ENCODE data around the gene OTOR.

OTOR gene

DNA sequence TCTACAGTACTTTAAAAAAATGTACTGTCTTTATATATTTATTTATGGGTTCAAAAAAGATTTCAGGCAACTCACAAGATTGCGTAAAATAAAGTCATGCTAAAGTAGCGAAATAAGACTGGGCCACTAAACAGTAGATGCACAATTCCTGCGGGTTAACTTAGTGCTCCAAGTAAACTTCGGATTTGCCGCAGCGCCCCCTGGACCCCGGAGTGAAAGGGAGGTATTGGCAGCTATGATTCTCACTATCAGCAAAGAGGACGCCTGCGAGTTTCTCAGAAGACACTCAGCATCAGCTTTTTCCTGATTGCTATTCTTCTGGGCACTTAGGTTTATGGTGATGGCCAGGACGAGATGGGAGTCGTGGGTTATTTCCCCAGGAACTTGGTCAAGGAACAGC lies 1.4 kb downstream of the OTOR start:
- no peaks in the 10 kb centered on the region for H3K4me1 ChIP-seq (ENCODE audit: control insufficient read depth, insufficient read depth, low read length)
- no peaks in the 10 kb centered on the region for H3K36me3 ChIP-seq (ENCODE audit: control insufficient read depth in 2 of 2, insufficient read depth in 2 of 2, low read length in 2 of 2)
- H3K27ac ChIP-seq (ENCODE audit: low read length) = no peak overlapping the region
- H3K9me3 ChIP-seq (ENCODE audit: control insufficient read depth in 2 of 2, low read length in 2 of 2) = no peaks in the 10 kb centered on the region
- peaks cover 2% of the 10 kb centered on the region in 2 donors for H3K27me3 ChIP-seq (ENCODE audit: control insufficient read depth in 1 of 2, insufficient read depth in 2 of 2, low read length in 2 of 2)
- no peak overlapping the region for H3K4me3 ChIP-seq (ENCODE audit: low read length in 2 of 2)
- no peak overlapping the region for H3K9ac ChIP-seq (ENCODE audit: low read length in 2 of 2)

DNA sequence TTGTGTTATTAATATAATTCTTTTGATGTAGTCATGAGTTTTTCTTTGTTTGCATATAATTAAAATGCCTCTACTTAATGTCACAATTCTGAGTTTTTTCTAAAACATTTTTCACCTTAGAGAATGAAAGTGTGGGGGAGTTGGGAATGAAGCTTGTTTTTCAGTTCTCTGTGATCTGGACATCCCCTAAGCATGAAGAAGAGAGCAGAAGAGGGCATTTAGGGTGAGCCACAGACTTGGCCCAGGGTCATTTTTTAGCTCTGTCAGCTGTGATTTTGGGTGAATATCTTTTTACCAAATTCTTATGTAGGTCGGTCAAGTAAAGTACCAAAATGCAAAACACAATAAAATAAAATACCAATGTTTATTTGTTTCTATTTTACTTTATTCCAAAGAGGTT lies 3.9 kb downstream of the OTOR start:
- Histone ChIP-seq H3K9ac (ENCODE audit: low read length in 2 of 2) (no peak overlapping the region), H3K36me3 (ENCODE audit: control insufficient read depth in 2 of 2, insufficient read depth in 2 of 2, low read length in 2 of 2) (no peaks in the 10 kb centered on the region), H3K4me3 (ENCODE audit: low read length in 2 of 2) (no peak overlapping the region), H3K27ac (ENCODE audit: low read length) (no peak overlapping the region), H3K4me1 (ENCODE audit: control insufficient read depth, insufficient read depth, low read length) (no peaks in the 10 kb centered on the region), H3K9me3 (ENCODE audit: control insufficient read depth in 2 of 2, low read length in 2 of 2) (no peaks in the 10 kb centered on the region), H3K27me3 (ENCODE audit: control insufficient read depth in 1 of 2, insufficient read depth in 2 of 2, low read length in 2 of 2) (peaks cover 2% of the 10 kb centered on the region in 2 donors)

DNA sequence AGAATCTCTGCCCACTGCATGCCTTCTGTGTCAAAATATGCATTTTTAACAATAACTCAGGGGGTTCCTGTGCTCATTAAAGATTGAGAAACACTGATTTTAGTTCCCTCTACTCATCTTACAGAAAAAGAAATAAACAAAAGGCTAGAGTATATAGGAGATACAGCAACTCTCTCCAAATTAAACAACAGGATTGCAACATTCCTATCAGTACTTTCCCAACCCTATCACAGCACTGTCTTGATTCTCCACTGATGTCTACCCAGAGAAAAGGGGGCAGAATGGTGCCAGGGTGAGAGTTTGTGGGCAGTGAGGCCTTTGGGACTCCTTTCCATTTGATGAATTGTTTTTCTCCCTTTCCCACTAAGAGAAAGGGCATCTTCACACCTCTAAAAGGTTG lies 4.7 kb downstream of the OTOR start:
- Histone ChIP-seq H3K4me1 (ENCODE audit: control insufficient read depth, insufficient read depth, low read length) (no peaks in the 10 kb centered on the region), H3K27me3 (ENCODE audit: control insufficient read depth in 1 of 2, insufficient read depth in 2 of 2, low read length in 2 of 2) (peaks cover 2% of the 10 kb centered on the region in 2 donors), H3K9ac (ENCODE audit: low read length in 2 of 2) (no peak overlapping the region), H3K9me3 (ENCODE audit: control insufficient read depth in 2 of 2, low read length in 2 of 2) (no peaks in the 10 kb centered on the region), H3K27ac (ENCODE audit: low read length) (no peak overlapping the region), H3K36me3 (ENCODE audit: control insufficient read depth in 2 of 2, insufficient read depth in 2 of 2, low read length in 2 of 2) (no peaks in the 10 kb centered on the region), H3K4me3 (ENCODE audit: low read length in 2 of 2) (no peak overlapping the region)

DNA sequence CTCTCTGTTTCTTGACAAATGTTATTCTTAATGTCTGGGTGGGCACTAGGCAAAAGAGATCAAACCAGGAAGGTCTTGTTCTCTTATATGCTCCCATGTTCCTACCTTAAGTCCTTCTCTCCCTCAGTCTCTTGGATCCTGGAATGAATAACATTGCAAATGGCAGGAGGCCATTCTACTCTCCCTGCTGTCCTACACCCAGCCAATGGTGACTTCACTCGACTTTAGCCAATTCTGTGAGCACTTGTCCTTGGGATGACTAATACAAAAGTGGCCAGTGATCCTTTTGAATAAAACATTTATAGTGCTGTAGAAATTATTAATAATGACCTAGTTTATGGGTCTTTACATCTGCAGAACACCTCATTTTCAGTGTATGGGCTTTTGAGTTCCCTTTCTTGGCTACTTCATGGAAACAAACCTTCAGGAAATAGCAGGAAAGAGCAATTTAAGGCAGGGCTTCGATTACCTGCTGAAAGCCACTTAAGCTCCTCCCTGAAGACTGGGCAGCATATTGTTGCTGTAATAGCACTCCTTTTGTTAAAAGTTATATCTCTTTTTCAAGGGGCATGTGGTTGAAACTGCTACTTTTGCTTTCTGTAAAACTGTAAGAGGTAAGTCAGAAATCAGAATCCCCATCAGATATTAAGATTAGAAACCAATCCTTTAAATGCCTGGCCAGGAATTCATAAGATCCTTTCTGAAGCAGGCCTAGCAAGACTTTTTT lies 10.5 kb downstream of the OTOR start:
- no peak overlapping the region for H3K27ac ChIP-seq (ENCODE audit: low read length)

DNA sequence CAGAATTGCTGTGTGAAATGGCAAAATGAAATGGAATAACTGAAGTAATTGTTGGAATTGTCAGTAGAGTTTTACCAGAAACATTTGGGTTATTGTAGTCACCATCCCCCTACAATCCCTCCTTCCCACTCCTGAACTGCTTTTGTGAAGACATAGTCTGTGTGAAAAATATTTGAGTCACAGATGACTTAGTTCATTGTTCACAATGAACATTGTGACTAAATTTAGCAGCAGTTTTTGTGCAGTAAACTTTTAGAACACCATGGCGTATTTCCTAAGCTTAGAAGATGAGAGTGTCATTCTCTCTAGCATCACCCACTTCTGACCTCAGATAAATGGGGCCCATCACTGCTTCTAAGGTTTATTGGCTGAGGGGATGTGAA lies 11.0 kb downstream of the OTOR start:
- H3K9ac ChIP-seq (ENCODE audit: low read length in 2 of 2) = no peak overlapping the region
- H3K4me3 ChIP-seq (ENCODE audit: low read length in 2 of 2) = no peak overlapping the region
- H3K27ac ChIP-seq (ENCODE audit: low read length) = no peak overlapping the region
- no peaks in the 10 kb centered on the region for H3K9me3 ChIP-seq (ENCODE audit: control insufficient read depth in 2 of 2, low read length in 2 of 2)
- no peaks in the 10 kb centered on the region for H3K36me3 ChIP-seq (ENCODE audit: control insufficient read depth in 2 of 2, insufficient read depth in 2 of 2, low read length in 2 of 2)
- no peaks in the 10 kb centered on the region for H3K4me1 ChIP-seq (ENCODE audit: control insufficient read depth, insufficient read depth, low read length)
- peaks cover 0 to under 1% of the 10 kb centered on the region in 2 donors for H3K27me3 ChIP-seq (ENCODE audit: control insufficient read depth in 1 of 2, insufficient read depth in 2 of 2, low read length in 2 of 2)

More for the DNA sequence above, 10.5 kb downstream of the OTOR start:
- Histone ChIP-seq H3K4me1 (ENCODE audit: control insufficient read depth, insufficient read depth, low read length) (no peaks in the 10 kb centered on the region), H3K9me3 (ENCODE audit: control insufficient read depth in 2 of 2, low read length in 2 of 2) (no peaks in the 10 kb centered on the region), H3K9ac (ENCODE audit: low read length in 2 of 2) (no peak overlapping the region), H3K36me3 (ENCODE audit: control insufficient read depth in 2 of 2, insufficient read depth in 2 of 2, low read length in 2 of 2) (no peaks in the 10 kb centered on the region), H3K27me3 (ENCODE audit: control insufficient read depth in 1 of 2, insufficient read depth in 2 of 2, low read length in 2 of 2) (peaks cover 1 to 2% of the 10 kb centered on the region in 2 donors), H3K4me3 (ENCODE audit: low read length in 2 of 2) (no peak overlapping the region)

DNA sequence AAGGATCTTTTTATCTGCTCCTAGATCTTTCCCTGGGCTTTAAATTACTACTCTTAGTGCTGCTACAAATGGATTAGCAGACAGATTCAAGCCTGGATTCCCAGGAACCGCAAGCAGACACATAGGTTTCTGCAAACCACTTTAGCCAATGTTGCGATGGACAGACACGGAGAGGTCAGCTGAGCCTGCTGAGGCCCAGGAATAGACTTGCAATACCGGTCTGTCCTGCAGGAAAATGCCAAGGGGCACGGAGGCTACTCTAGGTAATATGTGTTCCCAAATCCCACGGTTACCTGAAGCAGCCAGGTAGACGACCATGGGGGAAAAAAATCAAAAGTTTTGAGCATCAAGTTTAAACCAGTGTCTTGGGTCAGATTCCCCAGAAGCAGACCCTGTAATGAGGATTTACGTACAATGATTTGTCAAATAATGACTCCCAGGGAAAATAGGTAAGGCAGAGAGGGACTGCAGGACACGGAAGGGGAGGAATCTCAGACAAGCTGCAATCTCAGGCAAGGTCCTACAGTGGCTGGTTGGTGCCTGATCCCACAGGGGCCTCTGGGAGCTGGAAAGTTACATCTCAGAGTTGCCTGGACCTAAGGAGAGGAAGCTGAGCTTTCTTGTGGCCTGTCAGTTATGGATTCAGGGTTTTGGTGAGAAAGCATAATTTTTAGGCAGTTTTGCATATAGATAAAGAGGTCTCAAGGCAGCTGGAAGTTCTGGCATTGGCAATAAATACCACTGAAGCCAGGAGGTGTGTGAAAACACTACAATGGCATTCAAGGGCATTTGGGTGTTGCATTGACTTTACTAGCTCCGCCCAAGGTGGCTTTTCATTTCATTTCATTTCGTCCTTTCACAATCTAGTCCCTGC lies 12.5 kb downstream of the OTOR start:
- Histone ChIP-seq H3K27ac (ENCODE audit: low read length) (no peak overlapping the region), H3K9me3 (ENCODE audit: control insufficient read depth in 2 of 2, low read length in 2 of 2) (no peaks in the 10 kb centered on the region), H3K4me3 (ENCODE audit: low read length in 2 of 2) (no peak overlapping the region), H3K4me1 (ENCODE audit: control insufficient read depth, insufficient read depth, low read length) (no peaks in the 10 kb centered on the region), H3K9ac (ENCODE audit: low read length in 2 of 2) (no peak overlapping the region), H3K27me3 (ENCODE audit: control insufficient read depth in 1 of 2, insufficient read depth in 2 of 2, low read length in 2 of 2) (peaks cover 0 to 4% of the 10 kb centered on the region in 2 donors), H3K36me3 (ENCODE audit: control insufficient read depth in 2 of 2, insufficient read depth in 2 of 2, low read length in 2 of 2) (no peaks in the 10 kb centered on the region)

DNA sequence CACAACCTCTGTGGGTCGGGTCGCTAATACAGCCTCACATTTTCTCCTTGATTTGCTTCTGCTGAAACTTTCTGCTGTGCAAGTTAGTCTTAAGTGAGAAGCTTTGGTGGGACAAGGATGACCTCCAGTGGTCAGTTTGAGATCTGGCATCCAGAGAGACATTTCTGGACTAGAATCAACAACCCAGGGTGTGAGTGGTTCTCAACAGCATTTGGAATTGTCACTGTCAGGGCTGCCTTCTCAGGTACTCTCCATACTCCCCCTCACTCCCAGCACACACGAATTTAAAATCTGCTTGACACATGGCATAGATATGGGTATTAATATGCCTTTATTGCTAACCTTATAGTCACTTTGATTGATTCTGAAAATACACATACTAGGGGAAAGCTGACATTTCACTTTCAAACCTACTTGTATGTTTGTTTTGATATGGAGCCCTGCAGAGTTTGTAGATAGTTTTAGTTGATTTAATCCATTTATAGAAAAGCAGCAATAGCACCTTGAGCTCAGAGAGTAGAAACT lies 13.2 kb downstream of the OTOR start:
- Histone ChIP-seq H3K9me3 (ENCODE audit: control insufficient read depth in 2 of 2, low read length in 2 of 2) (no peaks in the 10 kb centered on the region), H3K27me3 (ENCODE audit: control insufficient read depth in 1 of 2, insufficient read depth in 2 of 2, low read length in 2 of 2) (peaks cover 0 to 7% of the 10 kb centered on the region in 2 donors), H3K4me3 (ENCODE audit: low read length in 2 of 2) (no peak overlapping the region), H3K27ac (ENCODE audit: low read length) (no peak overlapping the region), H3K9ac (ENCODE audit: low read length in 2 of 2) (no peak overlapping the region), H3K36me3 (ENCODE audit: control insufficient read depth in 2 of 2, insufficient read depth in 2 of 2, low read length in 2 of 2) (no peaks in the 10 kb centered on the region), H3K4me1 (ENCODE audit: control insufficient read depth, insufficient read depth, low read length) (no peaks in the 10 kb centered on the region)

DNA sequence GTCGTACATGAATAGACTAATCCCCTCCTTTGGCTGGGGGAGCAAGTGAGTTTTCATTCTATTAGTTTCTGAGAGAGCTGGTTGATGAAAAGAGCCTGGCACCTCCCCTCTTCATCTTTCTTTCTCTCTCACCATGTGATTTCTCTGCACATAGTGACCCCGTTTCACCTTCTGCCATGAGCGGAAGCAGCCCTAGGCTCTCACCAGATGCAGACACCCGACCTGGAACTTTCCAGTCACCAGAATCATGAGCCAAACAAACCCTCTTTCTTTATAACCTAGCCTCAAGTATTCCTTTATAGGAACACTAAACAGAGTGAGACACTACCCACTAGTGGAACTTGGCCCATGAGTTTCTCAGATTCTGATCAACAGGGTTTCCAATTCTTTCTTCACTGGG lies 16.4 kb downstream of the OTOR start:
- no peak overlapping the region for H3K27ac ChIP-seq (ENCODE audit: low read length)

DNA sequence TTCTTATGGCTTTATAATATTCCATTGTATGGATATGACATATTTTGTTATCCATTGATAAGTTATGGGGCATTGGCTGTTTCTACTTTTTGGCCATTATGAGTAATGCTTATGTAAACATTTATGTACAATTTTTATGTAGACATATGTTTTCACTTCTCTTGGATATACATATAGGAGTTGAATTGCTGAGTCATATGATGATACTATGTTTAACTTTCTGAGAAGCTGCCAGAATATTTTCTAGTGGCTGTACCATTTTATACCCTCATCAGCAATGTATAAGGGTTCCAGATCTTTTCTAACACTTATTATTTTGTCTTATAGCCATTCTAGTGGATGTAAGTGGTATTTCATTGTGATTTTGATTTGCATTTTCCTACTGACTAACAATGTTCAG lies 23.1 kb downstream of the OTOR start:
- H3K27ac ChIP-seq (ENCODE audit: low read length) = no peak overlapping the region
- no peaks in the 10 kb centered on the region for H3K9me3 ChIP-seq (ENCODE audit: control insufficient read depth in 2 of 2, low read length in 2 of 2)
- H3K27me3 ChIP-seq (ENCODE audit: control insufficient read depth in 1 of 2, insufficient read depth in 2 of 2, low read length in 2 of 2) = peaks cover 2 to 4% of the 10 kb centered on the region in 2 donors
- H3K9ac ChIP-seq (ENCODE audit: low read length in 2 of 2) = no peak overlapping the region
- no peaks in the 10 kb centered on the region for H3K4me1 ChIP-seq (ENCODE audit: control insufficient read depth, insufficient read depth, low read length)
- H3K36me3 ChIP-seq (ENCODE audit: control insufficient read depth in 2 of 2, insufficient read depth in 2 of 2, low read length in 2 of 2) = no peaks in the 10 kb centered on the region
- no peak overlapping the region for H3K4me3 ChIP-seq (ENCODE audit: low read length in 2 of 2)

More for the DNA sequence above, 16.4 kb downstream of the OTOR start:
- Histone ChIP-seq H3K9ac (ENCODE audit: low read length in 2 of 2) (no peak overlapping the region), H3K4me1 (ENCODE audit: control insufficient read depth, insufficient read depth, low read length) (no peaks in the 10 kb centered on the region), H3K9me3 (ENCODE audit: control insufficient read depth in 2 of 2, low read length in 2 of 2) (no peaks in the 10 kb centered on the region), H3K4me3 (ENCODE audit: low read length in 2 of 2) (no peak overlapping the region), H3K36me3 (ENCODE audit: control insufficient read depth in 2 of 2, insufficient read depth in 2 of 2, low read length in 2 of 2) (no peaks in the 10 kb centered on the region), H3K27me3 (ENCODE audit: control insufficient read depth in 1 of 2, insufficient read depth in 2 of 2, low read length in 2 of 2) (peaks cover 4 to 7% of the 10 kb centered on the region in 2 donors)

DNA sequence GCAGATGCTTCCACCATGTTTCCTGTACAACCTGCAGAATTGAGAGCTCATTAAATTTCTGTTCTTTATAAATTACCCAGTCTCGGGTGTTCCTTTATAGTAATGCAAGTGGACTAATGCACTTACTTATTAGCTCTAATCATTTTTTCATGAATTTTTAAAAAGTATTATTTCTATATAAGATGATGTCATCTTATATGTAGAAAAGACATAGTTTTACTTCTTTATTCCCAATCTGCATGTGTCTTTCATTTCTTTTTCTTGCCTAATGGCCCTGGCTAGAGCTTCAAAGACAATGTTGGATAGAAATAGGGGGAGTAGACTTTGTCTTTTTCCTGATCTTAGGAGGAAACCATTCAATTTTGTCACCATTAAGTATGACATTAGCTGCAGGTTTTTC lies 27.8 kb downstream of the OTOR start:
- Histone ChIP-seq H3K27ac (ENCODE audit: low read length) (no peak overlapping the region), H3K9me3 (ENCODE audit: control insufficient read depth in 2 of 2, low read length in 2 of 2) (no peaks in the 10 kb centered on the region), H3K27me3 (ENCODE audit: control insufficient read depth in 1 of 2, insufficient read depth in 2 of 2, low read length in 2 of 2) (no peaks in the 10 kb centered on the region), H3K4me1 (ENCODE audit: control insufficient read depth, insufficient read depth, low read length) (no peaks in the 10 kb centered on the region), H3K4me3 (ENCODE audit: low read length in 2 of 2) (no peak overlapping the region), H3K9ac (ENCODE audit: low read length in 2 of 2) (no peak overlapping the region), H3K36me3 (ENCODE audit: control insufficient read depth in 2 of 2, insufficient read depth in 2 of 2, low read length in 2 of 2) (no peaks in the 10 kb centered on the region)
